SW480 (cell line): ENCODE results near the gene SLC13A3.

ENCODE experiments used
- DNase-seq: peaks from one replicate; pipeline ENCODE4 v3.0.0-alpha.2; 2016; ENCODE audit warnings: low spot score

The SLC13A3 gene, protein sequence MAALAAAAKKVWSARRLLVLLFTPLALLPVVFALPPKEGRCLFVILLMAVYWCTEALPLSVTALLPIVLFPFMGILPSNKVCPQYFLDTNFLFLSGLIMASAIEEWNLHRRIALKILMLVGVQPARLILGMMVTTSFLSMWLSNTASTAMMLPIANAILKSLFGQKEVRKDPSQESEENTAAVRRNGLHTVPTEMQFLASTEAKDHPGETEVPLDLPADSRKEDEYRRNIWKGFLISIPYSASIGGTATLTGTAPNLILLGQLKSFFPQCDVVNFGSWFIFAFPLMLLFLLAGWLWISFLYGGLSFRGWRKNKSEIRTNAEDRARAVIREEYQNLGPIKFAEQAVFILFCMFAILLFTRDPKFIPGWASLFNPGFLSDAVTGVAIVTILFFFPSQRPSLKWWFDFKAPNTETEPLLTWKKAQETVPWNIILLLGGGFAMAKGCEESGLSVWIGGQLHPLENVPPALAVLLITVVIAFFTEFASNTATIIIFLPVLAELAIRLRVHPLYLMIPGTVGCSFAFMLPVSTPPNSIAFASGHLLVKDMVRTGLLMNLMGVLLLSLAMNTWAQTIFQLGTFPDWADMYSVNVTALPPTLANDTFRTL

GRCh38 chr20:46651091-46651962 is at the start of gene SLC13A3:
TSS of gene SLC13A3 (minus strand) at chr20:46651459. CDS start at chr20:46651421, 38 bp downstream.
- DNase-seq: no peak

DNA sequence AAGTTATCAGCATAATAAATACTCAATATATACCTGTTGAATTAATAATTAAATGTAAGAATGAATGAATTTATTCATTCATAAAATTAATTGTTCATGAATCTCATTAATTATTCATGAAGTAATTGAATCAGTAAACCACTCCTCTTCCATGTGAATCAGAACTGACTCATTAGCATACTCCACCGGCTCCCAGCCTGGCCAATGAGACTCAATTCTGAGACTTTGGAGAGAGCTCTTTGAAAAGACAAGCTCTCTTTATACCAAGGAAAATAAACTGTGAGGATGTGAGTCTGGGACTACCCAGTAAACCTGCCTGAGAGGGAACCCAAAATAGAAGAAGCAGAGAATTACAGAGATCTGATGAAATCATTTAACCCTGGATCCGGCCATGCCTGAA is 49.8 kb upstream of the SLC13A3 start:
- DNase-seq: no peak

DNA sequence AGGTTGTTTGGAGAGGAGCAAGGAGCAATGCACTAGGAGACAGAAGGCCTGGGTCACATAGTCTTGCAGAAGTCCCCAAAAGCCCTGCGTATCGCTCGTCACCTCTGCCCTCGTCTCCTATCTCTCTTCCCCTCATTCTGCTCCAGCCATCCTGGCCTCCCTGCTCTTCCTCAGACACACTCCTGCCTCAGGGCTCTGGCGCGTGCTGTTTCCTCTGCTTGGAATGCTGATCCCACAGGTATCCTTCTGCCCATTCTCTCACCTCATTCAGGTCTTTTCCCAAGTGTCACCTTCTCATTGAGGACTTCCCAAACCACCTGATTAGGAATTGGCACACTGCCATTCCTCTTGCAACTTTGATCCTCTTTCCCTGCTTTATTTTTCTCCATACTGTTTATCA is 49.2 kb upstream of the SLC13A3 start:
- DNase-seq: no peak

DNA sequence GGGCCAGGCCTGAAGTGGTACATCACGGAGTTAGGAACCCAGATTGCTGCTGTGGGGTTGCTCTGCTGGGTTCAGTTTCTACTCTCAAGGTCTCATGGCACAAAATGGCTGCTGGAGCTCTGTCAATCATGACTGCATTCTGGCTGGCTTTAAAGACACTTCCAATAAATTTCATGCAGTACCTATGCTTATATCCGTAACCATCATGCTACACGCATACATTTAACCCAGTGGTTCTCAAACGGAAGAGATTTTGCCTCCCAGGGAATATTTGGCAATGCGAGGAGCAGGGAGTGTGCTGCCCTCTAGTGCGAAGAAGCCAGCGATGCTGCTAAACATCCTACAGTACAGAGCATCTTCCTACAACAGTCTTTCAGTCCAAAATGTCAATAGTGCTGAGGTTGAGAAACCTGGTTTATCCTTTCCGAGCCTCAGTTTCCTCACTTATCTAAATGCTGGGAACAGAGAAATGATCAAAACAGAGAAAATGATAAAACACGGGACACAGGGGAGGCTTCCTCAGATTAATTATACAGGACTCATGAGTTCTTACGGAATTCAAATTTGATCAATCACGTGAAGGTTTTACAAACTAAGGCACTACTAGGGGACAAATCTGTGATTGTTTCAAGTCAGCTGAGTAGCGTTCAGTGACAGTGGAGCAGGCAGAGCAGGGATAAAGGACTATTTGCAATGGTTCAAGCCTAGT is 48.5 kb upstream of the SLC13A3 start:
- peak; percentile 53 for DNase-seq

DNA sequence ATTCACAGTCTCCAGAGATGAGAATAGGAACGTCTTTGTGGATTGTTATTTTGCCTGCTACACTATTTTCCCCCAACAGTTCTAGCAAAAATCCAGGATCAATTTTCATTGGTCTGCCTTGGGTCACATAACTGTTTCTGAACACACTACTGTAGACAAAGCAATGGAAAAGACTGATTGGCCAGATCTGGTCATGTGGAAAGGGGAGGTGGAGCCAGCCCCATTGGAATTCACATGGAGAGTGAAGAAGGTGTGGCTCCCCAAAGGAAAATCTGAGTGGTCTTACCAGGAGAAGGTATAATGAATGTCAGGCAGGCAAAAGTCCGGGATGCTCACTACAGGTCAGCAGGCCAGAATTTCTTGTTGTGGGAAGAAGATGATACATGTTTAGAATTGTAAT is 47.5 kb upstream of the SLC13A3 start:
- DNase-seq: peak; percentile 28

DNA sequence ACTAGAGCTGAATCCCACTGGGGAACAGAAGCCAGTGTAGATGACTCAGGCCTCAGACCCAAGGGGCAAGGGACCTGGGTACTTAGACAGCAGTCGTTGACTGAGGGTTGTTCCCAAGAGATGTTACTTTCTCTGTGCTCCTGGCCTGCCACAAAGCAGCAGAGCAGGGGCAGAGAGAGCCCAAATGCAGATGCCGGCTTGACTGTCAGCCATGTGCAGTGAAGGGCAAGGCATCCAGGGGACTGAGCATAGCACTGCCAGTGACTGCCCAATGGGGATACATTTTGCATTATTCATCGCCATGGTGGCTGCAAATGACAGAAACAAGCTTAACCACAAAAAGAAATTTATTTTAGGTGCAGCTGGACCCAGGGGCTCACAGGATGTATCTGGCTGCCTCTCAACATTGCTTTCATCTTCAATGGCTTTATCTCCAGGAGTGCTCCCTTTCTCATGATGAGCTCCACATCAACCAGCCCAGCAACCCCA is 45.6 kb upstream of the SLC13A3 start:
- no peak for DNase-seq

GRCh38 chr20:46695892-46696291 is 44.6 kb upstream of the SLC13A3 start:
- peak; percentile 96 for DNase-seq

DNA sequence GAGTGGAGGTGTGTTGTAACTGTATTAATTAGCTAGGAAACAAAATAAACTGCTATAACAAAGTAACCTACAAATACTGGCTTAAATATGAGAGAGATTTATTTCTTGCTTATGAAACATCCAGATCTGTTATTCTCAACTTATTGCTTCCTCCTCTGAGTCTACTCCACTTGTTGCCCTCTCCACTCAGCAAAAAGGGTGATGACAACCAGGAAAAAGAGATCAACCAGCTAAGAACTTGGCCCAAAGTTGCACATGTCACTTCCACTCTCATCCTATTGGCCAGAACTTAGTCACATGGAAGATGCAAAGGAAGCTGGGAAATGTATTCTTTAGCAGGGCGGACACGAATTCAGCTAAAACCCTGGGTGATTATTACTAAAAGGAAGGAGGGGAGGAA is 43.2 kb upstream of the SLC13A3 start:
- peak; percentile 57 for DNase-seq

DNA sequence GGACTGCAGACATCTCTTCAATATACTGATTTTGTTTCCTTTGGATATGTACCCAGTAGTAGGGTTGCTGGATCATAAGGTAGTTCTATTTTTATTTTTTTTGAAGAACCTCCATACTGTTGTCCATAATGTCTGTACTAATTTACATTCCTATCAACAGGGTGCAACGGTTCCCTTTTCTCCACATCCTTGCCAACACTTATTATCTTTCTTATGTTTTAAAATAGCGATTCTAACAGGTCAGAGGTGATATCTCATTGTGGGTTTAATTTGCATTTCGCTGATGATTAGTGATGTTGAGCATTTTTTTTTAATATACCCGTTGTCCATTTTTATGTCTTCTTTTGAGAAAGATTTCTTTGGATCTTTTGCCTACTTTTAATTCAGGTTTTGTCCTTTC is 39.9 kb upstream of the SLC13A3 start:
- no peak for DNase-seq

DNA sequence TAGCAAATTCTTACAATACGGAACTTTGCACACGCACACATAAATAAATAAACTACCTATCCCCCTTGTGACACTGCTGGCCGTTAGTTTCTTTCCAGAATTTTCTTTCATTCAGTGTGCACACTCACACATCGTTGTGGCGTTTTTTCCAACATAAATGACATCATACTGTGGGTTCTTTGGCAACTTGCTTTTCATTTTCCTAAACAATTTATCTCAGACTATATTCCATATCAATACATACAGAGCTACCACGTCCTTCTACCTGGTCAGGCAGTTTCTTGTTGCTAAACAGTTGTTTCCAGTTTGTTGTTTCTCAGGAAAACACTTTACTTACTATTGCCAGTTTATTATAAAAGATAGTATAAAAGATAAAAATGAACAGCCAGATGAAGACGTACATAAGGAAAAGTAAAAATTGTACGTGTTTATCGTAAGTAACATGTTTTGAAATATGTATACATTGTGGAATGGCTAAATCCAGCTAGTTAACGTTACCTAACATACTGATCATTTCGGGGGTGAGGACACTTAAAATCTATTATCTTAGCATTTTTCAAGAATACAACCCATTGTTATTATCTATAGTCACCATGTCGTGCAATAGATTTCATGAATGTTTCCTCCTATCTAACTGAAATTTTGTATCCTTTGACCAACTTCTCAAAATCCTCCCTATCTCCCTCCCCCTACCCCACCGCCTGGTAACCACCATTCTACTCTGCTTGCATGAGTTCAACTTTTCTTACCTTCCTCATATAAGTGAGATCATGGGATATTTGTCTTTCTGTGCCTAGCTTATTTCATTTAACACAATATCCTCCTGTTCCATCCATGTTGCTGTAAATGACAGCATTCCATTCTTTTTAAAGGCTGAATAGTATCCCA is 39.2 kb upstream of the SLC13A3 start:
- no peak for DNase-seq

DNA sequence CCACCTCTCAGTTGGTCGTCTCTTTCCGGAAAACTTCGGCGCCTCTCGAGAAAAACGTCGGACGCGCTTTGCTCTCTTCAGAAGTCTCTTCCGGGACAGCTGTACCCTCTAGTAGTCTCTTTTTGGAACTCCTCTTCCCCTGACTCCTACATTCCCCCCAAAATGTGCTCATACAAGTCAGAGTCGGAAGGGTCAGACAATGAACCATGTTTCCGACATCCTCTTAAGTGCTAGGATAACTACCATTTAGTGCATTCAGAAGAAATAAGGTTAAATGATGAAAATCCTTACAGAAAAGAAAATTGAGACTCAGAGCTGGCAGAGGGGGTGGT is 38.5 kb upstream of the SLC13A3 start:
- no peak for DNase-seq

DNA sequence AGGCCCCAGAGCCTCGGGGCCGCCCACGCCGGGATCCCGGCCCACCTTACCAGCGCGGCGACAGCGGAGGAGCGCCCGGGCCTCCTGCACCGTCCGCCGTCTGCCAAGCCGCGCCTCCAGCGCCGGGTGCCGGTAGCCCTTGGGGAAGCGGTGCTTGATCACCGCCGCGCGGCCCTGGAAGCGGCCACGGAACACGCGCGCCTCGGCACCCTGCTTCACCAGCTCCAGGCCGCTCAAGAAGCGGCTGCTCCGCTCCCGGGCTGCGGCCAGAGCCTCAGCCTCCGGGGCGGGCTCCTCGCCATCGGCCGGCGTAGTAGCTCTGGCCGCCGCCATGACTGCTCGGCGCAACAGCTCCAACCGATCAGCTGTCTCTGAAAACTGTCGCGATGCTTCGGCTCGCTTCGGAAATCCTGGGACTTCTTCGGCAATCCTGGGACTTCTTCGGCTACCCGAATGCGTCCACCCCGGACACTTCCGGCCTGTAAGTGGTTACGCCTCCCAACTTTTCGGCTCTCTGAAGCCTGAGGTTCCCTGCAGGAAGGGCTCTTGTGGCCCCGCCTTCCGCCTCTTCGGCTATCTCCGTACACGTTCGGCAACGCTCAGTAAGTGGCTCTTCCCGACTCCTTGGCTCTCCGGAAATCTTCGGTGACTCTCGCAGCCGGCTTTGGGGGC is 38.0 kb upstream of the SLC13A3 start, which contains the start of gene TP53RK:
Gene TP53RK (minus strand): TSS at position 363 of the 672 bp plus-strand sequence. CDS start 30 bp downstream, at position 333.
- peak; percentile 97 for DNase-seq

GRCh38 chr20:46688151-46689081 is 37.2 kb upstream of the SLC13A3 start:
- DNase-seq: no peak

GRCh38 chr20:46683939-46684750 is 32.9 kb upstream of the SLC13A3 start:
- DNase-seq: peak; percentile 54

DNA sequence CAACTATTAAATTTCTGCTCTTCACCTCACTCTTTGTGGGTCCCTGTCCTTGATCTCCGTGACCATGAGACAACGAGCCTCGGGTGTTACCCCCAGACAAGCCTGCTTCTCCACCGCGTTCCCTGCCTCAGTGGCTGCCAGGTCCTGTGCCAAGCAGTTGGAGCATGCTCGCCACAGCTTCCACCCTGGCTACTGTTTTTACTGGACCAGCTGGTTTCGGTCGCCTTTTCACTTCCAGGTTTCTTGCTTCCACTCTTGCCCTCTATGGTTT is 32.3 kb upstream of the SLC13A3 start:
- no peak for DNase-seq

- no peak for DNase-seq
Measured at GRCh38 chr20:46683011-46683667, 31.9 kb upstream of the SLC13A3 start.

DNA sequence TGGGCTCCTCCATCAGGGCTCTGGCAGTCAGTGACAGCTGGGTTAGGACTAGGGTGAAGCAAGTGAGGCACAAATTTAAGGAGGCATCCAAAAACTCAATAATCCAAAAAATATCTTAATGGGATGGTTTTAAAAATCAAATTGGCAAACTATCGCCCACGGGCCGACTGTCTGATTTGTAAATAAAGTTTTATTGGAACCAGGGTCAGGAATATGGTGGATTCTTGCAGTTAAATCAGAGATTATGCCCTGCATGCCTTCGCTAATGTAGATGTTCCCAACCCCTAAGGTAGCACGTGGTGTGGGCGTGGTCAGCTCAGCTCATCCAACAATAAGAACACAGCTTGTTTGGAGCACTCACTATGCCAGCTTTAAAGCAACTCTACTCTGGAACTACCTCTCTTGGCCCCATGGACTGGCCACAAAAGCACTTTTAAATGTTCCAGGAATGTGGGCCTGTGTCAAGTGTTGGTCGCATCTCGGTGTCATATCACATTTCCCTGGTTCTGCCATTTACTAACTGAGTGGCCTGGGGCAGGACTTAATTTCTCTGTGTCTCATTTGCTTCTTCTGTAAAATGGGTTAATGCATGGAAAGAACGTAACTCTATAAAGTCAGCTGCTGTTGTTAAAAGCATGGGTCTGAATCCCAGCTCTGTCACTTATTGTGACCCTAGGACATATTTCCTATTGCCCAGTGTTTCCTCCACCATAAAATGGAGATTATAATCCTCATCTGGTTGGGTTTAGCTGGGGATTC is 31.0 kb upstream of the SLC13A3 start:
- no peak for DNase-seq
